ENCODE data around the gene SLC2A13. TPM values are rescaled to one million over a fixed set of nuclear protein-coding genes. Genes with fewer than 3 reads are reported as not detected.

SLC2A13 gene
- total and polyA plus RNA-seq, 2 donors from 2014 or later: 3.9 to 18.6 TPM

DNA sequence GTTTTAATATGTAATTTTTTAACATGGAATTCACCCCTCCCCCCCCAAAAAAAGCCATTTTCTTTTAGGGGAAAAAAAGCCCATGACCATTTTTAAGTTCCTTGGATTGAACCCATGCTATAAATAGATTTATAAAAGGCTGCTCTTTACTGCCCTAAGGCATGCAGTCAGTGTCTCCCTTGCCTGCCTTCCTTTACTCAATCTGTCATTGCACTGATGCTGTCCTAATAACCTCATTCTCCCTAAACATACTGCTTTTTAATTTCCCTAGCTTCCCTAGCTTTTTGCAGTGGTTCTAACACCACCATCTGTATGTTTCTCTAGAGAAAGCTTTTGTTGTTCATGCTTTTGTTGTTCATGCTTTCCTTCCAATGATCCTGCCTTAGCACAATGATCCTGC lies 83.0 kb downstream of the SLC2A13 start:
- intact Hi-C loops (cut with DNase I): no loop called here
- no peaks in the 10 kb centered on the region for H3K36me3 ChIP-seq (ENCODE audit: control insufficient read depth in 2 of 3, insufficient read depth in 3 of 3, low read length in 3 of 3)
- no peaks in the 10 kb centered on the region for H3K9me3 ChIP-seq (ENCODE audit: control insufficient read depth in 2 of 3, insufficient read depth in 1 of 3, low read length in 3 of 3)
- no peak overlapping the region for H3K9ac ChIP-seq (ENCODE audit: low read length in 3 of 3)
- no peaks in the 10 kb centered on the region for H3K27me3 ChIP-seq (ENCODE audit: control insufficient read depth, insufficient read depth, low read length)
- no peak overlapping the region for H3K4me3 ChIP-seq (ENCODE audit: low read length in 3 of 3)
- no peaks in the 10 kb centered on the region for H3K4me1 ChIP-seq (ENCODE audit: control insufficient read depth in 2 of 3, insufficient read depth in 2 of 3, low read depth in 1 of 3, low read length in 3 of 3)
- no peak for DNase-seq
- no peak for FAIRE-seq
- H3K27ac ChIP-seq (ENCODE audit: low read depth in 2 of 2, low read length in 2 of 2): no peak overlapping the region
- TF ChIP-seq CTCF (IDR thresholded peaks at IDR 0.05; ENCODE audit: borderline replicate concordance, extremely low read depth, insufficient read depth): no peak

DNA sequence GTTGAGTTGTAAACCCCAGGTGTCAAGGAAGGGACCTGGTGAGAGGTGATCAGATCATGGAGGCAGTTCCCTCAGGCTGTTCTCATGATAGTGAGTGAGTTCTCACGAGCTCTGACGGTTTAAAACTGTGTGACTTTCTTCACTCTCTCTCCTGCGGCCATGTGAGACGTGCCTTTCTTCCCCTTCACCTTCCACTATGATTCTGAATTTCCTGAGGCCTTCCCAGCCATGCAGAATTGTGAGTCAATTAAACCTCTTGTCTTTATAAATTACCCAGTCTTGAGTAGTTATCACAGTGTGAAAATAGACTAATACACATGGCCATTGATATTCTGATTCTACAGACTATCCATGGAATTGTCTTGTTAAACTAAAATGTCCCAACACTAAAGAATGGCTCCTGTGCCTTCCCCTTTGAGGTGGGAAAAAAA lies 85.6 kb downstream of the SLC2A13 start:
- no peak for FAIRE-seq
- Histone ChIP-seq H3K36me3 (ENCODE audit: control insufficient read depth in 2 of 3, insufficient read depth in 3 of 3, low read length in 3 of 3) (no peaks in the 10 kb centered on the region), H3K4me3 (ENCODE audit: low read length in 3 of 3) (no peak overlapping the region), H3K4me1 (ENCODE audit: control insufficient read depth in 2 of 3, insufficient read depth in 2 of 3, low read depth in 1 of 3, low read length in 3 of 3) (no peaks in the 10 kb centered on the region), H3K9ac (ENCODE audit: low read length in 3 of 3) (no peak overlapping the region), H3K27ac (ENCODE audit: low read depth in 2 of 2, low read length in 2 of 2) (no peak overlapping the region), H3K9me3 (ENCODE audit: control insufficient read depth in 2 of 3, insufficient read depth in 1 of 3, low read length in 3 of 3) (no peaks in the 10 kb centered on the region), H3K27me3 (ENCODE audit: control insufficient read depth, insufficient read depth, low read length) (no peaks in the 10 kb centered on the region)
- TF ChIP-seq CTCF (IDR thresholded peaks at IDR 0.05; ENCODE audit: borderline replicate concordance, extremely low read depth, insufficient read depth): no peak
- intact Hi-C loops (cut with DNase I): no loop called here
- no peak for DNase-seq

DNA sequence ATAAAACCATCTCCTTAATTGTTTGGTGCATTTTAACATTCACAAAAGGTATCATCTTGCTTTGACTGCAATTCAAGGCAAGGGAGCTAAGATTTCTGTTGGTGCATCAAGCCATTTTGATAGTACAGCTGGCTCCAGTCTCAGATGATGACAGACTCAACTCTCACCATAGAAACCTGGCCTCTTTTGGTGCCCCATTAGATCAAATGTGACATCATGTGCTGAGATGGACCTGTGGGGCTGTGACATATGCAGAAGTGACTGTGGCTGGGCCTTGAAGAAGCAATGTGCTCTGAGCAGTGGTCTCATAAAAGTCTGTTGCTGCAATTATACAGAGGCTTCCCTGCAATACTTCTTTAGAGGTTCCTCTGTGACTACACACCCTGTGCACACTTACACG lies 88.4 kb downstream of the SLC2A13 start:
- no peak overlapping the region for H3K9ac ChIP-seq (ENCODE audit: low read length in 3 of 3)
- intact Hi-C loops (cut with DNase I): loop anchor here (10.0 kb wide), 1 partner anchor 87 kb away; the partner anchor contains the start of gene SLC2A13
- TF ChIP-seq CTCF (IDR thresholded peaks at IDR 0.05; ENCODE audit: borderline replicate concordance, extremely low read depth, insufficient read depth): no peak

DNA sequence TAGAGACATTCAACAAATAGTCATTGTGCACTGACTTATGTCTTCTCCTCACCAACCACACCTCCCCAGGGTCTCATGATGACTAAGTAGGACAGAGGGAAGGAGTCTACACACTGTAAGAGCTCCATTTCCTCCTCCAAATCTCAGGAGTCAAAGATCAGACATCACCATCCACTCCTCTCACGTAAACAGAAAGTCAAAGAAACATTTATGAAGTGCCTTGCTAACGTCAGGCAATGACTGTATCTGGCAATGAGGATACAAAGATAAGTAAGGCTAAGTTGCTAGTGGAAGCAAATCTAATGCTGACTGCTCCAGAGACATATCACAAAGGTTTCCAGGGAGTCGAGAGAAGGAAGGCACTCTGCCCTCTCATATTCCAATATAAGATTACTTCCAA lies 88.9 kb downstream of the SLC2A13 start:
- intact Hi-C loops (cut with DNase I): loop anchor here (10.0 kb wide), 1 partner anchor 88 kb away; the partner anchor contains the start of gene SLC2A13
- Histone ChIP-seq H3K4me1 (ENCODE audit: control insufficient read depth in 2 of 3, insufficient read depth in 2 of 3, low read depth in 1 of 3, low read length in 3 of 3) (no peaks in the 10 kb centered on the region), H3K27me3 (ENCODE audit: control insufficient read depth, insufficient read depth, low read length) (no peaks in the 10 kb centered on the region), H3K36me3 (ENCODE audit: control insufficient read depth in 2 of 3, insufficient read depth in 3 of 3, low read length in 3 of 3) (no peaks in the 10 kb centered on the region), H3K9ac (ENCODE audit: low read length in 3 of 3) (no peak overlapping the region), H3K27ac (ENCODE audit: low read depth in 2 of 2, low read length in 2 of 2) (no peak overlapping the region), H3K4me3 (ENCODE audit: low read length in 3 of 3) (no peak overlapping the region), H3K9me3 (ENCODE audit: control insufficient read depth in 2 of 3, insufficient read depth in 1 of 3, low read length in 3 of 3) (no peaks in the 10 kb centered on the region)
- no peak for TF ChIP-seq CTCF (IDR thresholded peaks at IDR 0.05; ENCODE audit: borderline replicate concordance, extremely low read depth, insufficient read depth)
- no peak for FAIRE-seq
- no peak for DNase-seq

More for the DNA sequence above, 88.4 kb downstream of the SLC2A13 start:
- Histone ChIP-seq H3K27ac (ENCODE audit: low read depth in 2 of 2, low read length in 2 of 2) (no peak overlapping the region), H3K27me3 (ENCODE audit: control insufficient read depth, insufficient read depth, low read length) (no peaks in the 10 kb centered on the region), H3K36me3 (ENCODE audit: control insufficient read depth in 2 of 3, insufficient read depth in 3 of 3, low read length in 3 of 3) (no peaks in the 10 kb centered on the region), H3K4me1 (ENCODE audit: control insufficient read depth in 2 of 3, insufficient read depth in 2 of 3, low read depth in 1 of 3, low read length in 3 of 3) (no peaks in the 10 kb centered on the region), H3K4me3 (ENCODE audit: low read length in 3 of 3) (no peak overlapping the region), H3K9me3 (ENCODE audit: control insufficient read depth in 2 of 3, insufficient read depth in 1 of 3, low read length in 3 of 3) (no peaks in the 10 kb centered on the region)
- peak in 1 of 5 donors; percentile 17 for DNase-seq
- no peak for FAIRE-seq
